GM19351 (cell line): Measurements from ENCODE around the gene IMPDH2.
A peak's percentile ranks its signal among the peaks of the same experiment; 100 is the strongest.

Experiments used
- ATAC-seq: cut with Tn5 transposase; IDR thresholded peaks from one replicate; pipeline ENCODE4 v1.9.1; 2021; ENCODE audit warnings: mild to moderate bottlenecking, moderate library complexity; ENCODE audit not compliant: unreplicated experiment

Gene IMPDH2

GRCh38 chr3:49028673-49029562, at the start of gene IMPDH2:
TSS of gene IMPDH2 (minus strand) at chr3:49029398. CDS start at chr3:49029350, 48 bp downstream.
- peak; percentile 92 for ATAC-seq

GRCh38 chr3:49076646-49077045, 47.4 kb upstream of the IMPDH2 start:
- ATAC-seq, result no peak

- no peak for ATAC-seq
Measured at GRCh38 chr3:49076116-49076515, 46.9 kb upstream of the IMPDH2 start.

- no peak for ATAC-seq
Measured at GRCh38 chr3:49058011-49058410, 28.8 kb upstream of the IMPDH2 start.

GRCh38 chr3:49057268-49057667, 28.1 kb upstream of the IMPDH2 start:
- ATAC-seq, result no peak

- no peak for ATAC-seq
Measured at GRCh38 chr3:49054344-49054862, 25.2 kb upstream of the IMPDH2 start.

- no peak for ATAC-seq
Measured at GRCh38 chr3:49053543-49053942, 24.3 kb upstream of the IMPDH2 start.

GRCh38 chr3:49035281-49035680, 6.1 kb upstream of the IMPDH2 start:
- ATAC-seq, result no peak

- no peak for ATAC-seq
Measured at GRCh38 chr3:49034650-49035049, 5.5 kb upstream of the IMPDH2 start.

GRCh38 chr3:49032646-49033304, 3.6 kb upstream of the IMPDH2 start:
- ATAC-seq, result no peak

- no peak for ATAC-seq
Measured at GRCh38 chr3:49030321-49030720, 1.1 kb upstream of the IMPDH2 start.

GRCh38 chr3:49029563-49029884, 326 bp upstream of the IMPDH2 start:
- no peak for ATAC-seq

GRCh38 chr3:49028298-49028672, 913 bp downstream of the IMPDH2 start:
- ATAC-seq, result no peak

- no peak for ATAC-seq
Measured at GRCh38 chr3:49027634-49028033, 1.6 kb downstream of the IMPDH2 start.

- ATAC-seq, result no peak
Measured at GRCh38 chr3:49026536-49026935, 2.7 kb downstream of the IMPDH2 start.

GRCh38 chr3:49025793-49026520, 3.2 kb downstream of the IMPDH2 start:
- no peak for ATAC-seq

GRCh38 chr3:49025005-49025792, 4.0 kb downstream of the IMPDH2 start:
- no peak for ATAC-seq

GRCh38 chr3:49024449-49024848, 4.7 kb downstream of the IMPDH2 start:
- no peak for ATAC-seq

GRCh38 chr3:49023775-49024174, 5.4 kb downstream of the IMPDH2 start:
- ATAC-seq, result no peak

- no peak for ATAC-seq
Measured at GRCh38 chr3:49022688-49023171, 6.5 kb downstream of the IMPDH2 start.
